Vagina (tissue), 2 donors: Measurements from ENCODE around the gene PTPRG.

Experiments used
- CTCF ChIP-seq, 3 experiments: fragments of 450-650 bp in 2 of 3; fragments of 200-600 bp in 1 of 3; sonication (generic) in 1 of 3; IDR thresholded peaks; one replicate each; pipeline ENCODE4 v1.5.1; 2017 to 2019; ENCODE audit warnings: antibody characterized with exemption in 3 of 3, mild to moderate bottlenecking in 2 of 3, moderate library complexity in 2 of 3
- POLR2A ChIP-seq, 2 donors: fragments of 450-650 bp; IDR thresholded peaks; one replicate each; pipeline ENCODE4 v1.6.1; 2017; ENCODE audit warnings: antibody characterized with exemption in 2 of 2, mild to moderate bottlenecking in 2 of 2, moderate library complexity in 2 of 2
- POLR2AphosphoS5 ChIP-seq, 2 donors: sonication (generic); formaldehyde crosslinking; IDR thresholded peaks; one replicate each; pipeline ENCODE4 v1.9.0; 2017; ENCODE audit warnings: antibody characterized with exemption in 2 of 2, mild to moderate bottlenecking in 2 of 2, low read depth in 1 of 2; ENCODE audit not compliant: insufficient read depth in 1 of 2

- TF ChIP-seq CTCF (IDR thresholded peaks at IDR 0.05) (no peak), POLR2A (IDR thresholded peaks at IDR 0.05) (no peak), POLR2AphosphoS5 (IDR thresholded peaks at IDR 0.05; ENCODE audit: insufficient read depth in 1 of 2, low read depth in 1 of 2) (no peak)
These were observed 509.5 kb downstream of the PTPRG start for GRCh38 chr3:62070891-62071290.
